Trophoblast cell (in vitro differentiated cells and primary cell): Measurements from ENCODE around the gene KRTAP10-4.

Experiments used
- DNase-seq, 2 donors: peaks; one replicate each; pipeline ENCODE4 v3.0.0-alpha.2; 2016
- H2AFZ ChIP-seq: 2 replicates; pipeline ENCODE4 v1.6.1; 2013; ENCODE audit warnings: low read length, moderate library complexity, mild to moderate bottlenecking; ENCODE audit not compliant: insufficient read depth, poor library complexity
- H2AK5ac ChIP-seq: 2 replicates; pipeline ENCODE4 v1.6.1; 2013; ENCODE audit warnings: mild to moderate bottlenecking, low read length
- H2BK120ac ChIP-seq: 2 replicates; pipeline ENCODE4 v1.6.1; 2013; ENCODE audit warnings: low read length, mild to moderate bottlenecking, moderate library complexity; ENCODE audit not compliant: insufficient read depth, poor library complexity
- H2BK12ac ChIP-seq: 2 replicates; pipeline ENCODE4 v1.6.1; 2013; ENCODE audit warnings: mild to moderate bottlenecking, low read length, moderate library complexity
- H2BK5ac ChIP-seq: 2 replicates; pipeline ENCODE4 v1.6.1; 2013; ENCODE audit warnings: low read length, low read depth, moderate library complexity, mild to moderate bottlenecking; ENCODE audit not compliant: poor library complexity
- H3K14ac ChIP-seq: 2 replicates; pipeline ENCODE4 v1.6.1; 2013; ENCODE audit warnings: mild to moderate bottlenecking, low read length
- H3K18ac ChIP-seq: 2 replicates; pipeline ENCODE4 v1.6.1; 2013; ENCODE audit warnings: mild to moderate bottlenecking, low read length
- H3K23ac ChIP-seq: 2 replicates; pipeline ENCODE4 v1.6.1; 2013; ENCODE audit warnings: low read length
- H3K27ac ChIP-seq: 2 replicates; pipeline ENCODE4 v1.5.1; 2013; ENCODE audit warnings: low read depth, mild to moderate bottlenecking, inconsistent platforms, low read length, moderate library complexity
- H3K27me3 ChIP-seq: 2 replicates; pipeline ENCODE4 v1.6.1; 2013; ENCODE audit warnings: inconsistent platforms, mild to moderate bottlenecking, low read length, moderate library complexity; ENCODE audit not compliant: insufficient read depth
- H3K36me3 ChIP-seq, 2 experiments: 1 replicate in 1 of 2; 2 replicates in 1 of 2; pipeline ENCODE4 v1.6.1; 2013; ENCODE audit warnings: low read length in 2 of 2, mild to moderate bottlenecking in 2 of 2, moderate library complexity in 1 of 2; ENCODE audit not compliant: insufficient read depth in 2 of 2, control insufficient read depth in 1 of 2
- H3K4ac ChIP-seq: 2 replicates; pipeline ENCODE4 v1.6.1; 2013; ENCODE audit warnings: low read depth, mild to moderate bottlenecking, low read length, moderate library complexity
- H3K4me1 ChIP-seq, 2 experiments: 1 replicate in 1 of 2; 2 replicates in 1 of 2; pipeline ENCODE4 v1.6.1; 2013; ENCODE audit warnings: low read length in 2 of 2, mild to moderate bottlenecking in 2 of 2, moderate library complexity in 1 of 2; ENCODE audit not compliant: insufficient read depth in 2 of 2, control insufficient read depth in 1 of 2
- H3K4me2 ChIP-seq: 2 replicates; pipeline ENCODE4 v1.6.1; 2013; ENCODE audit warnings: inconsistent platforms, mild to moderate bottlenecking, low read length, moderate library complexity
- H3K4me3 ChIP-seq: 2 replicates; pipeline ENCODE4 v1.5.1; 2013; ENCODE audit warnings: mild to moderate bottlenecking, low read depth, low read length, inconsistent platforms
- H3K79me1 ChIP-seq: one replicate; pipeline ENCODE4 v1.6.1; 2013; ENCODE audit warnings: low read length
- H3K79me2 ChIP-seq: 2 replicates; pipeline ENCODE4 v1.6.1; 2013; ENCODE audit warnings: low read length, mild to moderate bottlenecking; ENCODE audit not compliant: control insufficient read depth, insufficient read depth, poor library complexity
- H3K9ac ChIP-seq: 2 replicates; pipeline ENCODE4 v1.6.1; 2013; ENCODE audit warnings: mild to moderate bottlenecking, low read length
- H3K9me3 ChIP-seq: 2 replicates; pipeline ENCODE4 v1.6.1; 2013; ENCODE audit warnings: low read depth, mild to moderate bottlenecking, control low read depth, inconsistent platforms, low read length; ENCODE audit not compliant: insufficient read depth
- H4K12ac ChIP-seq: 2 replicates; pipeline ENCODE4 v1.6.1; 2013; ENCODE audit warnings: low read depth, mild to moderate bottlenecking, low read length, moderate library complexity
- H4K8ac ChIP-seq: 2 replicates; pipeline ENCODE4 v1.6.1; 2013; ENCODE audit warnings: low read depth, mild to moderate bottlenecking, low read length, moderate library complexity
- H4K91ac ChIP-seq: one replicate; pipeline ENCODE4 v1.6.1; 2013; ENCODE audit warnings: low read depth, mild to moderate bottlenecking, low read length, moderate library complexity
- WGBS: extraction: QIAGEN DNeasy Blood & Tissue Kit; methylation state at CpG from one replicate; pipeline ENCODE4 v1.1.7; 2013; ENCODE audit warnings: missing lambda C conversion rate; ENCODE audit not compliant: insufficient read length, insufficient coverage; ENCODE audit errors: extremely low coverage; 5-methylcytosine and 5-hydroxymethylcytosine counted together

The KRTAP10-4 gene

GRCh38 chr21:44534688-44535087, 38.8 kb upstream of the KRTAP10-4 start:
- H3K79me2 ChIP-seq, result no peaks in the 10 kb centered on the region
- H3K4me2 ChIP-seq, result no peak overlapping the region
- no peaks in the 10 kb centered on the region for H3K27me3 ChIP-seq
- H4K12ac ChIP-seq, result no peak overlapping the region
- H4K8ac ChIP-seq, result no peak overlapping the region
- H3K9ac ChIP-seq, result no peak overlapping the region
- H3K18ac ChIP-seq, result no peak overlapping the region
- no peaks in the 10 kb centered on the region for H3K36me3 ChIP-seq
- H3K79me1 ChIP-seq, result no peaks in the 10 kb centered on the region
- no peak overlapping the region for H2BK12ac ChIP-seq
- H3K9me3 ChIP-seq, result no peaks in the 10 kb centered on the region
- DNase-seq, result no peak
- no peak overlapping the region for H3K14ac ChIP-seq
- H2AFZ ChIP-seq, result no peak overlapping the region
- no peak overlapping the region for H2AK5ac ChIP-seq
- 100% methylated on average over 1 of the region's 6 CpGs for WGBS
- no peaks in the 10 kb centered on the region for H3K4me1 ChIP-seq
- H2BK5ac ChIP-seq, result no peak overlapping the region
- H3K27ac ChIP-seq, result no peak overlapping the region
- no peak overlapping the region for H3K23ac ChIP-seq
- no peak overlapping the region for H2BK120ac ChIP-seq
- H4K91ac ChIP-seq, result no peak overlapping the region
- no peak overlapping the region for H3K4me3 ChIP-seq
- no peak overlapping the region for H3K4ac ChIP-seq

- H2AFZ ChIP-seq, result no peak overlapping the region
Measured at GRCh38 chr21:44535963-44536362, 37.6 kb upstream of the KRTAP10-4 start.

GRCh38 chr21:44537930-44538911, 35.3 kb upstream of the KRTAP10-4 start:
- DNase-seq, result no peak
- Histone ChIP-seq H3K4me1 (no peaks in the 10 kb centered on the region), H3K27me3 (no peaks in the 10 kb centered on the region), H3K14ac (no peak overlapping the region), H2BK5ac (no peak overlapping the region), H3K36me3 (no peaks in the 10 kb centered on the region), H4K8ac (no peak overlapping the region), H2BK12ac (no peak overlapping the region), H3K9ac (no peak overlapping the region), H3K27ac (no peak overlapping the region), H3K18ac (no peak overlapping the region), H2AFZ (no peak overlapping the region), H3K4ac (no peak overlapping the region), H2BK120ac (no peak overlapping the region), H2AK5ac (no peak overlapping the region), H4K91ac (no peak overlapping the region), H3K79me2 (no peaks in the 10 kb centered on the region), H3K79me1 (no peaks in the 10 kb centered on the region), H3K4me2 (no peak overlapping the region), H3K23ac (no peak overlapping the region), H3K4me3 (no peak overlapping the region), H3K9me3 (no peaks in the 10 kb centered on the region), H4K12ac (no peak overlapping the region)
- WGBS, result no CpG with 5 or more reads among the region's 33 CpGs

More at GRCh38 chr21:44535963-44536362, 37.6 kb upstream of the KRTAP10-4 start:
- Histone ChIP-seq H3K79me2 (no peaks in the 10 kb centered on the region), H3K79me1 (no peaks in the 10 kb centered on the region), H3K4me1 (no peaks in the 10 kb centered on the region), H2BK12ac (no peak overlapping the region), H2AK5ac (no peak overlapping the region), H3K18ac (no peak overlapping the region), H2BK5ac (no peak overlapping the region), H3K14ac (no peak overlapping the region), H4K91ac (no peak overlapping the region), H3K9me3 (no peaks in the 10 kb centered on the region), H3K27me3 (no peaks in the 10 kb centered on the region), H3K4ac (no peak overlapping the region), H4K8ac (no peak overlapping the region), H3K4me3 (no peak overlapping the region), H3K4me2 (no peak overlapping the region), H2BK120ac (no peak overlapping the region), H3K9ac (no peak overlapping the region), H4K12ac (no peak overlapping the region), H3K36me3 (no peaks in the 10 kb centered on the region), H3K27ac (no peak overlapping the region), H3K23ac (no peak overlapping the region)
- no CpG with 5 or more reads among the region's 7 CpGs for WGBS
- no peak for DNase-seq

- Histone ChIP-seq H2BK5ac (no peak overlapping the region), H2AFZ (no peak overlapping the region), H2BK12ac (no peak overlapping the region), H4K8ac (no peak overlapping the region), H3K4me3 (no peak overlapping the region), H3K9ac (no peak overlapping the region), H3K4ac (no peak overlapping the region), H3K79me2 (no peaks in the 10 kb centered on the region), H2BK120ac (no peak overlapping the region), H3K79me1 (no peaks in the 10 kb centered on the region), H3K27ac (no peak overlapping the region), H2AK5ac (no peak overlapping the region), H4K91ac (no peak overlapping the region), H3K4me2 (no peak overlapping the region), H3K4me1 (no peaks in the 10 kb centered on the region), H3K9me3 (no peaks in the 10 kb centered on the region), H3K14ac (no peak overlapping the region), H3K23ac (no peak overlapping the region), H3K36me3 (no peaks in the 10 kb centered on the region), H3K27me3 (no peaks in the 10 kb centered on the region), H3K18ac (no peak overlapping the region), H4K12ac (no peak overlapping the region)
- no peak for DNase-seq
- no CpG with 5 or more reads among the region's 14 CpGs for WGBS
Measured at GRCh38 chr21:44539046-44539445, 34.5 kb upstream of the KRTAP10-4 start.
